Measurements from ENCODE around the gene PLAC1.

The PLAC1 gene

DNA sequence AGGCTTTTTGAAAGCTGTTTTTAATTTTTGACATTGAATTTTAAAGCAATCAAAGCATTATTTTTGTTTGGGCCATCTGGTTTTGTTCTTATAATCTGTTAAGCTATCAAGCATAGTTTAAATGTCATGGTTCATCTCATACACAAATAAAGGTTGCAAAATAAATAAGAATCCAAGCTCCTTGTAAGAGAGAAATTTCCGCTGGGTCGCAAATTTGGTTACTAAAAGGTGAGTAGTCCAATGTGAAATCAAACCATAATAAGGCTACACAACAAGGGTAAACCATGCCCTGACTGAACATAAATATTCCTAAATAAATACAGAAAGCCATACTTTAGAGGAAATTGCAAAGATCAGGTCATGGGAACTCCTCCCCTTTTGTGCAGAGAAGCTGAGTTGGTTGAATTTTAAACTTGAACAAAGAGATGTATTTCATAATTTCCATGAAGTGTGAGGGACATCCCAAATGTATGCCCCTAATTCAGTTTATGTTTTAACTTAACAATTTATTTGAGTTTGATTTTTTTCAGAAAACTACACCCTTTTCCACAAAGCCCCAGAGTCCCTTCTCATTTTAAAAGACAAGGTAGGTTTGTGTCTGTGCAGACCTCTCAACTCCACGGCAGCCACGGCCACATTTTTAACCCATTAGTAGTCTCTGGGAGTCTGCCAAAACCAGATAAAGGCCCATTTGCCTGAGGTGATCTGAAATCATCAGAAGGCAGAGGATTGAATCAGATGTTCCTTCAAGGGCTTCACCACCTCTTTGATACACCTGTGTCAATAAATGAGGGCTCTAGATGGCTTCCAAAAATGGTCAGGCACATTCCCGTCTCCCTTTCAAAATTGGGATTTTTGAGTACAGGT is 85.2 kb downstream of the PLAC1 start:
- no peak for DNase-seq

DNA sequence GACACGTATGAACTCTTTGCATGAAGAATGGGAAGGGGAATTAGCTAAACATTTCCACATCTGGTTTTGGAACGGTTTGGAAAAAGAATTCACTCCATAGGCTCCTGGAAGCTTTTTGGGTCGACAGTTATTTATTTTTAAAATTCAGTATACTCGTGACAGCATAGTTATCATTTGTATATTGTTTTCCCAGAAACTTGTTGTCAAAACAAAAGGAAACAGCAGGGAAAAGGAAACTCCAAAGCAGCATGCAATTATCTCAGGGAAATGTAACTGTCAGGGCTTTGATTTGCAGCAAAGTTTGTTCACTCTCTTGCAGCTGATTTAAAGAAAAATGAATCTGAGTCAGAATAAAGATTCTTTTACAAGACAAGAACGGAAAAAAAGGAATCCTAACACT is 86.5 kb downstream of the PLAC1 start:
- DNase-seq, result peak; percentile 28

DNA sequence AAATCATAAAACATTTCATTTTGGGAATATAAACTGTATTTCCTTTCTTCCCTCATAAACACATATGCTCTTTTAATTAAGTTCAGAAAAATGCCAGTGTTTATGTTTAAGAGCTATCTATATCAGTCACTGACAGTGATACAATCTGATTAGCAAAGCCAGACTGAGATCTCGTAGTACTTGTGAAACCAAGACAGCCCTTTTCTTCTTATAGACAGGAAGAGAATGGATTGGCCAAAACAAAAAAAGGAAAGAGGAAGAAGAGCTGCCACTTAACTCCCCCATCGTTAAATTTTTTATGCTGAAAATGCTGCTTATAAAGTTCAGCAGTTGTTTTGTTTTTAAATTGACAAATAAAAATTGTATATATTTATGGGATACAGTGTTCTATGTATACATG is 87.4 kb downstream of the PLAC1 start:
- DNase-seq, result no peak

DNA sequence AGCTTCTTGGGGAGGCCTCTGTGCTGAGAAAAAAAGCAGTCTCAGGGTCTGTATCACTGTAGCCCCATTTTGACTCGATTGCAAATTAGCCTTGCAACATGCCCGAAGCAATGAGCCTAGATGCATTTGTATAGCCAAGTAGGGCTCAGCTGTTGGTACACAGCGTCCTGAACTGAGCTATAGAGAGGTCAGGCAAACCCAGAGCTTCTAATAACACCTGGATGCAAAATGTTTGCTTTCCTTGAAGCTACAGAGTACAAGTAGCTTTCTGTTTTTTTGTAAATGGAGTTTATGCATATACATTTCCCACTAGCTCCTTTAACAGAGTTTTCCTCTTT is 87.8 kb downstream of the PLAC1 start:
- no peak for DNase-seq

DNA sequence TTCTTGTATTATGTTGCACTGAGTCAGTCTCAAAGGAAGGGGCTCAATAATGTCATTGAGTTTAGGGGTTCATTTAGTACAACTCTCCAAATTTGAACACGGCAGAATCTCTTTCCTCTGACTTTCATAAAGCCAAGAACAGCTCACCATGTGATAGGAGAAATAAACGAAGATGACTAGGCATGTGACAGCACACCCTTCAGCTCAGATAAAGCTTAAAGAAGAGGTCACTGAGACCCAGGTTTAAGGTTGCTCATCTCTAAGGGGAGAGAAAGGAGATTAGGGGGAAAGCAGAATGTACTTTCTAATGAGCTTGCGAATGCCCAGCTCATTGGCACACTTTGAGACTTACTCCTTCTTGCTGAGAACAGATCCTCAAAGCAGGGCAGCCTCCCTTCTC is 89.0 kb downstream of the PLAC1 start:
- no peak for DNase-seq

DNA sequence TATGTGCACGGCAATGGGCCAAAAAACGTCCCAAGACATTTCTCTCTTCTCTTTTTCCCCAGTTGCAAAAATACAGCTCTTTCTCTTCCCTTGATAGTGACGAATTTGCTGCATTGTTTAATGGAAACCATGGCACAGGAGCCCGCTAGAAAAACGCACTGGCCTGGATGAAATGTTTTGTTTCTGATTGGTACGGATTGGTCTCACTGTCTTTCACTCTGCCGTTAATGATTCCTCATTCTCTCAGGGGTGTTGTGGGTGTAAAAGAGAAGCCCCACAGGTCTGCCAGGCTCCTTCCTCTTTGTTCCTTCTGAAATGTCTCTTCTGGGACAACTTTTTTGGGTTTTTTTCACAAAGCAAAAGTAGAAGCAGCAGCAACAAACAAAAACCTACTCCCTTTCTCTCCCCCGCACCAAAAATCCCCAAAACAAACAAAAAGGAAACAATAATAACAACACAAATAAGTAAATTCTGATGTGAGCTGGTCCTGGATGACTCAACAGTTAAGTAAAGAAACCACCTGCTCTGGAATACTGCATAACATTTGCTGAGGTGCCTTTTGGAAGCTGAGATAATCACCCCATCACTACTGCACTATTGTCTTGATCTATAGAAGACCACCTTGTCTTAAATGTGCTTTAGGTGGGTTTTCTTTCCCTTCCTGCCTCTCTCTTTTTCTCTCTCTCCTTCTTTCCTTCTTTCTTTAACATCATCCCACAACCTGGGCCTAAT is 89.8 kb downstream of the PLAC1 start:
- no peak for DNase-seq

DNA sequence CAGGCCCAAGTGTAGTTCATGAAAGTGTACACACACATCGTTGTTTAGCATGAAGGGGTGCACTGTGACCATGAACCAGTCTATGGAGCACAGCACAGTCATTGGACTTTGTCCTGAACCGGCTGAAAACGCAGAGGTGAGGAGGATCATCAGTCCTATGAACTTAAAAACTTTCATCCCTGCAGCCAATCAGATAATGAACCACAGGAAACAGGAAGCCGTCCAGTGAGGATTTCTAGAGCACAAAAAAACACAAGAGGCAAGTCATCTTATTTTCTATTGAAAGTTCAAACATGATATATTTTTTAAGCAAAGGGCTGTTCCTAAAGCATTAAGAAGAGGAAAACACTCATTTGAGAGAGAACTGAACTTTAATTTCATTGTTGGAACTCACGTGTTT is 91.8 kb downstream of the PLAC1 start:
- no peak for DNase-seq

DNA sequence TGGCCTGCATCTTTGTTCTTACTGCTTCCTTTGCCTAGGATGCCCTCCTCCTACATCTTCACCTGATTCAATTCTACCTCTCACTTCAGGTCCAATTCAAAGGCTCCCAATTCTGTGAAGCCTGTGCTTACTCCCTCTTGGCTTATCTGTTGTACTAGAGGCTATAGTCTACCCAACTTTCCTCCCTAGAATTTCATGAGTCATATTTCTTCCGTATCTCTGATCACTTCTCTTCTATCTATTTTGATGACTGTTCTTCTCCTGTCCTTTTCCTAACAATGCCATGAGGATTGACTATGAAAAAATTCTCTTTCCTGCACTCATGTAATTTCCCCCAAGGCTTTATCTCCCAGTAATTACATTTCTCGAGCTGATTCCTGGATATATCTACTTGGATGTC is 96.3 kb downstream of the PLAC1 start:
- no peak for DNase-seq

DNA sequence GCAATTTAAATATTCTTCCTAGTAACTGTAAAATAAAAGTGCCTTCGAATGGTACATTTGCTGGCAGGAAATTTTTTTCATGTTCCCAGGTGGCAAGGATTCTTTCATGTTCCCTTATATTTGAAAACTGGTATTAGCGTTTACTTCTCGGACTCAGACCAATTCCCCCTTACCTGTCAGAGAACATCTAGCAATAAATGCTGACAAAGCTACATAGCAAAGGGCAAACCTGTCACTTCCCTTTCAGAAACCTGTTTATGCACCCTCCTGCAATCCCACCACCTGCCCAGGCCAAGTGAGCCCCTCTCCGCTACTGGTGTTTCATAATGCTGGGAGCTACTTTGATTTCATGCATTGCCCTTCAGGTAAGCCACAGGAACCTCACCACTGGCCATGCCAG is 100.1 kb downstream of the PLAC1 start:
- DNase-seq, result no peak

DNA sequence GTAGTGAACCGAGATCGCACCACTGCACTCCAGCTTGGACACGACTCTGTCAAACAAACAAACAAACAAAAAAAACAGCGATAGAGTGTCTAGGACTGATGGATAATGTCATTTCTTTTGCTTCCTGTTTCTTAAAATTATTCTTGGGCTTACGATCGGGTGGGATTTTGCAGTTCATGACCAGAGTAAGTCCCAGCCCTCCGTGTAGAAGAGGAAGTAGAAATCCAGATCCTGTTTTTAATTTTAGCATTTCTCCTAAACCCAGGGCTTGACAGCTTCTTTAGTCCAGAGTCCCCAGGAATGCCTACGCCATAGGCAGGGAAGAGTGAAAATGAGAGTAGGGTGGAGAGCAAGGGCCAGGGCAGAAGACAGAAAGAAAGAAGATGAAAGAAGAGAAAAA is 104.0 kb downstream of the PLAC1 start:
- DNase-seq, result no peak

DNA sequence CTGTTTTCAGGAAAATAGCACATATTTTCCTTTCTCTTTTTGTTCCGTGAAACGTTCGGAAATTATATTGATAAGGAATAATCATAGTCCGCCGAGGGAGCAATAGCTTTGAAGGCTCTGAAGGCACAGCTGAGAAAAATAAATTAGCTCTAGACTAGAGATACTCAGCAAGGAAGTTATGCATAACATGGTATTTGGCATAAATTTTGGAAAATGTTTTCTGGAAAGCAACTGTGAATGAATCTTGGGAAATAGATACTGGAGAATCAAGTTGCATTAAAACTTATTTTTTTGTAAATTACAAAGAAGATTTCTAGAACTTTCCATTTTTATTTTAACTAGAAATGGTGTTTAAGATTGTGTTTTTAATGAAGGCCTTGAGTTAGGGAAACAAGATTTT is 105.9 kb downstream of the PLAC1 start:
- DNase-seq, result no peak

DNA sequence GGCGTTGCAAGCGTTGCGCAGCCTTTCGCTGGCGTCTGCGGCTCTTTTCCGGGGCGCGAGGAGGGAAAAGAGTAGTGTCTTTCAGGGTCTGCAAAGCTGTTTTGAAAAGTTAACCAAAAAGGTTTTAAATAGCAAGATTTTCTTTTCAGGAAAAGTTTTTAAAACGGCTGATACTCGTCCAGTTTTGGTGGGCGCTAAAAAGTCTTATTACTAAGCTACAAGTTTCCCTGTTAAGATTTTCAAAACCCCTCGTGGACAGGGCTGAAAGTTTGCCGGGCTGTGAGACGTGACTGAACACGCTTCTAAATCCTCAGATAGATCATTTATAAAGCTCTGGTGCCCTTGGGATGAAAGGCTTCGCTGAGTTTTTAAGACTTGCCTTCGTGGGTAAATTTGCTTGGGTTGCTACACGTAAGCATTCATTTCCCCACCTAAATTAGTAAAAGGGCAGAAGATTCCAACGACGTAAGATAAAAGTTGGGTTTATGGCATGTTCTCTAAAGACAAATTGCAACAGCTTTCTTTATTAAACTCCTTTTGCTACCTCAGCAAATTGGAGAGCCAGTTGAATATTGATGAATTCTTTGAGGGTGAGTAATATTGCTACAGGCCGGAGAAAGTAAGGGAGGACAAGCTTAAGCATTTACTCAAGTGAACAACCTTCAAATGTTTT is 106.8 kb downstream of the PLAC1 start:
- peak; percentile 37 for DNase-seq

DNA sequence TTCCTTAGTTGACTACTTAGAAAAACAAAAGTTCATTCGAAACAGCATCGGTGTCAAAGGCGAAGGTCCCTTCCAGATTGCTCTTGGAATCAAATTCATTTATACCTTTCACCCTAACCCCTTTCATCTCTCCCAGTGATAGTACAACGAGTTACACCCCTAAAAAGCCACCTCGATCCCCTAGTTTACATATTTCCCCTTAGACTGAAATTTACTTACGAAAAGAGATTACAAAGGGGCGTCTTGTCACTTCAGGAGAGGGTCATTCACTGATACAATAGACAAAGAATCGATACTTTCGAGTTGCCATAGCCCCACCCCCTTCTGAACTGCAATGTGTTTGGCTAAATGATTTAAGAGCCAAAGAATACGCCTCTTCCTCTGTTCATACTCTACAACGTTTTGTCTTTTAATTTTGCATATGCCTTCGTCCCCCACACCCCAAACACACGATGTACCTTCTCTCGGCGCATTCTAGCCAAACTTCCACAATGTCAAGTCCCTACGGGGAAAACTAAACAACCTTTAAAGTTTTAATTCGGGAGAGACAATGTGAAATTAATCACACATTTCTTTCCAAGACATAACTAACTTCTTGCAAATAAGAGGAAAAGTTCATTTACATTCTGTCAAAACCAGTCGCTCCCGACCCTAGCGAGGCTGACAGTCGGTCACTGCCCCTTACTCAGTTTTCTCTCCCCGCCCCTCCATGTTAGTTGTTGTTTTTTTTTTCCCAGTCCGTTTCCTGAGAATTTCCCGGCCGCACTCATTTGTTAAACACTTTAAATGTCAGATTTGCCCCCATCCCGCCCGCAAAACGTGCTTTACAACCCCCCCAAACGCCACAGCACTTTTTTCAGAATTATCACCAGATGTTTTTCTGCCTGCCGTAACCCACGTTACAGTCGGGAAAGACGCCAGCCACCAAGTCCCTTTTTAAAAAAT is 109.7 kb downstream of the PLAC1 start:
- DNase-seq, result peak; percentile 65

DNA sequence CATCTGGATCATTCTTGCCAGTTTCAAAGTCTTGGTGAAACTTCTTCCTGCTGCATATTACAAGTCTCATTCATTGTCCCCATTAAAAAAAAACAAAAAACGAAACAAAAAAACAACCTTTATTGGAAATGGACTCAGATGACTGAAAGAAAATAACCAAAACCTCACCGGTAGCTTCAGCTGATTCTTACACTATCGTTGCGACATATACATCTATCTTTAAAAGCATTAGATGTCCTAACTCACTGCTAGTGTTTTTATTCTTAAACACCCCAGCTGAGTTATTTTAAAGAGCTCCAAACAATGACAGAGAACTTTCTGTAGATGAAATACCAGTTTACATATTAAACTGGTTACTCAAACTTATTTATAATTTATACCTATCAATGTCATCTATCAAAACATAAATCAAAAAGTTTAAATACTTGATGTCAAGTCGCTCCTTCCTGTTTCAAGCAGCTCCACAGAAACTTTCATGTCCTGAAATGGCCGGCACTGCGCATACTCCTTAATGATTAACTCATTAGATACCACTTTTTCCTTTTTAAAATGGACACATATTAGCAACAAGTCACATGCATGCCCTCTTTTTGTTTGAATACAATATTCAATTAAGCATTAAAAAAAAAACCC is 111.1 kb downstream of the PLAC1 start:
- no peak for DNase-seq

DNA sequence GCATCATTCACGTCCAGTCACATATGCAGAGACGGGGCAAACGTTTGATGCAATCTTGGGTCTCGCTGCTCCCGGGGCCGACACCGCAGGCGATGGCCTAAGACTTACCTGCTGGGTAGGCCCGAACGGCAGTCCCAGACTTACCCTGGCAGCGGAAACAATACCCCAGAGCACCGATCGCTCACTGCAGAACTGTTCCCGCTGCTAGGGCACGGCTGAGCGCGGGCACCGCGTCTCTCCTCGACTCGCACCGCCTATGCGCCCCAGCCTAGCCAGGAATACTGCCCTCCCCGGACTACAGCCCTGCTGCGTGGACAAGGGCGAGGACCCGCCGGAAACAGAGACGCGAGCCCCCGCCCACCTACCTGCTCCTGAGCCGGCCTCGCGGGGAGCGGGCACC is 112.1 kb downstream of the PLAC1 start:
- DNase-seq, result no peak

DNA sequence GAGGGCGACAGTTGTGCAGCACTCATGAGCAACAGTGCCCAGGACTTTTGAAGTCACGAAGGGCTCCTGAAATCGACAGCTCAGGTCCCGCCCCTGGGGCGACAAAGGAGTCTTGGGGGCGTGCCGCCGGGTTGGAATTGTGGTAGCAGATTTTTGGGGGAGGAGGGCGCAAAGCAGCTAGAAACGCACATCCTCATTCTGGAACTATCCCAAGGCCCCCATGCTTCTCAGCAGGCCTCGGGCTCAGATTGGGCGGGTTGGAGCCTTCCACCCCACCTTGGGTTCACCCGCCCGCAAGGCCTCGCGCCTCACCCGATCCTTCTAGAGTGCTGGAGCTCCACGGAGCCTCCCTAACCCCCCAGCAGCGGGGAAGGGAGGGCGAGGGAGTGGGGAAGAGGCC is 112.8 kb downstream of the PLAC1 start:
- peak; percentile 27 for DNase-seq

DNA sequence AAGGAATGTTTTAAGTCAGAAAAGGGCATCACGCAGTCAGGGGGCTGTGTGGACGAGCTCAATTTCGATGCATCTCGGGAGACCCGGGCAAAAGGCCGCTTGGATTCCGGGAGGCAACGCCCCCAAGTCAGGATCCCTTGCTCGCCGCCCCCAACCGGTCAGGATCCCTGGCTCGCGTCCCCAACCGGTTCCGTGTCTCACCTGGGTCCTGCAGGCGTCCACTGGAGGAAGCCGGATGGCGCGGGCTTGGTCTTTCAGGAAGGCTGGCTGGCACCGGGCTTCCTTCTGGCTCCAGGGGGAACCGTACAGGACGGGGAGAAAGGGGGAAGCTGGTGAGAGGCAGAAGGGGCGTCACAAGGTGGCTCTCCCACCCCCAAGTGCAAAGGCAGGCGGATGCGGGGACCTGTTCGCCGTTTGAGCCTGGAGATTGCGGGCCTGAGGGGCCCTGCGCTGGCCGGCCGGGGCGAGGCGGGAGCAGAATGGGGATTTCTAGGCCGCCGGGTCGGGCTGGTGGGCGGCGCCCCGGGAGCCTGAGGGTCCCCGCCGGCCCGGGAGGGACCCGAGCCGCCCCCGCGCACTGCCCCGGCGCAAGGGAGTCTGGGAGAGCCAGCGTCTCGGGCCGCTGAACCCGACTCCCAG is 113.6 kb downstream of the PLAC1 start:
- peak; percentile 31 for DNase-seq

DNA sequence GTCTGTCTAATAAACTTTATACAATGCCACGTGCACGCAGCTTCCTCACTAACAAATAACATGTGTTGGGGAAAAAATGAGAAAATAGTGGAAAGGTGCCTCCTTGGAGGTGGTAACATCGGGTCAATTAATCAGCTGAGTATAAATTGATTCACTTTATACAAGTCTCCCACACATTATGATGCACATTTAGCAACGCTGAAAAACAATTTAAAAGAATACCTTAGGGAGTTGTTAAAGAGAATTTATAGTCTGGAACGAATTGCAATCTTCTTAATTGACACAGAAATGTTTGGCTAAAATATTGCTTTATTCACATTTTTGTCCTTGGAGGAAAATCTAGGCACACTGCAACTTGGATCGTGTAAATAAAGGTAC is 114.1 kb downstream of the PLAC1 start:
- peak; percentile 26 for DNase-seq

DNA sequence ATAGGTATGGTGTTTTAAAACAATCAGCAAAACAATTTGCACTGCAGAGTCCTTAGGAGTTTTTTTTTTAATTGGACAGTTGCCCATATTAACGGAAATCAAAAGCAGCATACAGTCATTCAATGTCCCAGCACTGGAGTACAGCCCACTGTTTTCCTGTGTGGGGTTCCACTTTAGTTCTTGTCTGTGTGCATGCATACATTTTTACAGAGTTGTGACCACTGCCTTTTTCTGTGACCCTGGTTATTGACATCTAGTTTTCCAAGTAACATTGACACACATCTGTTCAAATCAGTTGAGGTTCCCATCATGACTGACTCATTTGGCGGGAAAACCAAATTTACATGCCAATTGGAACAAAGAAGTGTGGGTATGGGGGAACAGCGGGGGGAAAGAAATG is 115.0 kb downstream of the PLAC1 start:
- no peak for DNase-seq

DNA sequence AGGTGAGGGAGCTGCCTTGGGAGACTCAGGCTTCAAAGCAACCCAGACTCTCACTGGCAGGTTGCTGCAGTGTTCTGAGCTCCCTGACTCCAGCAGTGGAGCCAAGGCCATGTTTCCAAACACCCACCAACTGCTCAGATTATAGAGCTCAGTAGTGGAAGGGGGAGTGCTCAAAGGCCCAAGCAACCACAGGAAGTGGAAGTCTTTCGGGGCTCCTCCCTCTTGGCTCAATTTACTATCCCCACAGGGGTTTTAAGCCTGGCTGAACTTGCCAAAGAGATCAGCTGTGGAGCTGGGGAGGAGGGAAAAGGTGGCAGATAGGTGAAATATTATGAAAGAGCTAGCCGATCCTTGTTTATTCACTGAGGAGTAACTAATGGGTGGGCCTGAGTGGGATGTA is 115.8 kb downstream of the PLAC1 start:
- DNase-seq, result no peak

DNA sequence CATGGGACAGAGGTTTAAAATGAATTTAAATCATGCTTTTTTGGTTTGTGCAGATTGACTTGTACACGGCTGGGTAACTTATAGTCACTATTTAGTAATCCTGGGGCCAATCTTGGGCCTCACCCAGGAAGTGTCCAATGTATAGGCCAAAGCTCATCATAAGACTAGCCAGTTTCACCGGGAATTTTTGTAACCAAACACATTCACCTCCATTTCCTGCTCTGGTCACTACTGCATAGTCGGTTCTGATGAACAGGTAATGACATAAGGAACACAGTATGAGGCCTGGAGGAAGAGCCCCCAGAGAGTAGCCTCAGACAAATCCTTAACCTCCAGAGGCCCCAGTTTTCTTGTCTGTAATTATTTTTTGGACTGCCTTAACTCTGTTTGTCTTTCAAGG is 116.4 kb downstream of the PLAC1 start:
- DNase-seq, result no peak

DNA sequence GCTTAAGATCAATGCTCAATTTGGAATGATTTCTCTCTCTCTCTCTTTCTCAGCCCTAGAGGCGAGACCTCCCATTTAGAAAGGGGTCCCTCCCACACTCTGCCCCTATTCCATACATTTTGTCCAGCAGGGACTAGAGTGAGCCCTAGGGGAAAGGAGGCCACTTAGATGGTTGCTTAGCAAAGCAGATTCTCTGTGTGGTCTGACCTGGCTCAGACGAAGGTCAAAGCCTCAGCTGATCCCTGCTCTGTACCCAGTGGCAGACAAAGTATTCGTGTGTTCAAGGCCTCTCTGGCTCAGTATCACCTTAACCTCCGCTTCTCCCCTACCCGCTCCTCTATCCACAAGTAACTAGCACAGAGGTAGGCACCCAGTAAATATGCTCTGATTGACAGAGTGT is 120.0 kb downstream of the PLAC1 start:
- peak; percentile 26 for DNase-seq

All from eye (tissue), 1 donor.